NCI-H2029 treated with DMSO at 0.1 percent for 48 hours (cell line): ENCODE measurements around the gene BBX.
"Not testable (repeated sequence)": the region's sequence is repeated elsewhere in the genome, so short reads cannot be mapped to it uniquely, and the experiment has no call there.

Experiments
- DNase-seq: peaks from one replicate; lab custom pipeline; 2025; lab: John Stamatoyannopoulos, UW

Gene BBX

DNA sequence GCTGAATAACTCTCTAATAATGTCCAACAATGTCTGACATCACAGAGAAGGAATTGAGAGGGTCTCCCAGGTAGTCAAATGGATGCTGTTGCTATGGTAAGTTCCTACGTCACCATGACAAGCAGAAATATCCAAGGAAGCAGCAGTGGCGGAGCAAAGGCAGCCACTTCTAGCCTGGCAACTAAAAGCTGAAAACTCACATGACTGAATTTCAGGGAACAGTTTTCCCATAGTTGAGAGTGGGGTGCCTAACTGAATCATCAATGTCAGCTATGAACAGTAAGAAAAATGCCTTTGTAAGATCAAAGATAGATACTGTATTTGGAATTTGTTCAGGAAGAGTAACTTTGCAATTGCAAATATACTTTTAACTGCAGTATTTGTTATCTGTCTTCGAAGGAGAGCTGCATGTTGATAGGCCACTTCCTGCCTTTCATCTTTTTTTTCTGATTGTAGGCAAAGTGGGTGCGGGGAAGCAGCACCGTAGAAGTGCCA lies 161.7 kb downstream of the BBX start:
- no peak for DNase-seq

DNA sequence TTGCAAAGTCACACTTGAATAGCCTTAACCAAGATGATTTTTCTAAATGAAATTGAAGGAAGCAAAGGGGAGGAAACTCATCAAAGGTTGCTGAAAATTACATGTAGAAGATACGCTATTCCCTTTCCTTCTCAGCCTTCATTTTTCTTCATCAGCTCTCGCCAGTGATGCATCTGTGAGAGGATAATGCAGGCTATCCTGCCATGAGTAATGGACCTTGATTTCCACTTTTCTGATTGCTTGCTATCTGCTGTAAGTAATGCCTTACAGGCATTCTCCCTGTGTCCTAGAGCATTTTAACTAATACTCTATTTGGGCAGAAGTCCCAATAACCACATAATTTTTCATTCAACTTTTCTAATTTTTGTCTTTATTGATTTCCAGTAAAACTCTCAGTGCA lies 162.6 kb downstream of the BBX start:
- no peak for DNase-seq

DNA sequence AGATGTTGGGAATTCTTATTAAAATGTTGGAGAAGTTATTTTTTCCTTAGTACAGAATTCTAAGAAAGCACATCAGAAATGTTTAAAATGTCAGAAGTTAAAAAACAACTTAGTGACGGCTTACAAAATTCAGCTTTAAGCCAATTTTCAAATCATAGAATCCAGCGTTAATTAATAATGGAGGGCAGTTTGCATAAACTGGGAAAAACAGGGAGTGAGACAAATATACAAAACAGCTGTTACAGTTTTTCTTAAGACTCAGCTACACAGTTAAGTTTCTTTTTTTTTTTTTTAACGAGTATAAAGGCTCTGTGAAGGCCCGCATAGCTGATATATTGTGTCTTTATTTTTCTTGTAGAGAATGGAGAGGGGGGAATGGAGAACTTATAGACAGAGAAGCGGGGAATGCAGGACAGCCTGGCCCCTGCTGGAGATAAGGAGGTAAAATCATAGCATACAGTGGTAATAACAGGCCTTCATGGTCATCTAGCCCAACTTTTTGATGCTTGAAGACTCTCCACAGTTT lies 164.4 kb downstream of the BBX start:
- DNase-seq = no peak

DNA sequence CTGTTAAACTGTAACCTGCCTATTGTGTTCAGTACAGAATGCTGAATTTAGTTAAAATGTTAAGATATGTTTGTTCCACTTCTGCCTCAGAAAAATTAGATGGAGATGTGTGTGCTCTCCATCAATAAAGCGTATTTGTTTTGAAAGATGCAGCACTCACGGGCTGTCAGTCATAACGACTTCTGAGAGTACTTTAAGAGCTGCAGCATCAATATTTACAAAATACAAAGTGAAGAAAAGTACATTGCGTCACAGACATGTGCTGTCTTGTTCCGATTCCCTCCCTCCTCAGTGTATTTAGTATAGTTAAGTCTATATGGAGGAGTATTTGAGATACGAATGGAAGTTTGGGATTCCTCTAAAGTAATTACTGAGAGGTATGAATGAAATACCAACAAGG lies 166.6 kb downstream of the BBX start:
- no peak for DNase-seq

DNA sequence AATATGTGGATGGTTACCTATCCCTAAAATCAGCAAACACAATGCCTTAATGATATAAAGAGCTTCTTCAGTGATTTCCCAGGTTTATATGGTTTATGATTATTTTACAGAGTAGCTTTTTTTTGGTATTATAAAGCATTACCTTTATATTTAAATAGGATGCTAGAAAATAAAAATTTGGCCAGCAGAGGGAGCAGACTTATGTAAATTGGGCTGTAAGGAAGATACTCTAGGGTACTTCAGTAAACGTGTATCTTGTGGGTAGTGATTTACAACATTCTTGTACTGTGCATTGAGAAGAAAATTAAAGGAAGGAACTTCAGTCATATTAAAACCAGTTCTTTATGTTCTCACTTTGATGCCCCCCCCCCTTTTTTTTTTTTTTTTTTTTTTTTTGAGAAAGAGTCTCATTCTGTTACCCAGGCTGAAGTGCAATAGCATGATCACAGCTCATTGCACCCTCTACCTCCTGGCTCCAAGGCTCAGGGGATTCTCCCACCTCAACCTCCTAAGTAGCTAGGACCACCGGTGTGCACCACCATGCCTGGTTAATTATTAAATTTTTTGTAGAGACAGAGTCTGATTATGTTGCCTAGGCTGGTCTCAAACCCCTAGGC lies 167.9 kb downstream of the BBX start:
- peak; percentile 23 for DNase-seq

DNA sequence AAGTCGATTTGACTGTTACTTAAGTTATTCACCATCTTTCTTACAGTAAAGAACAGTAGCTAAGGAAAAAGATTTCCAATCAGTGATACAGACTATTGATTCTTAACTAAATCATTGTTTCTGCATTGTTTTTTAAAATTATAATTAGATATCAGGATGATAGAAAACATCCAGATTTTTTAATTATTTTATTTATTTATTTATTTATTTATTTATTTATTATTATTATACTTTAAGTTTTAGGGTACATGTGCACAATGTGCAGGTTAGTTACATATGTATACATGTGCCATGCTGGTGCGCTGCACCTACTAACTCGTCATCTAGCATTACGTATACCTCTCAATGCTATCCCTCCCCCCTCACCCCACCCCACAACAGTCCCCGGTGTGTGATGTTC lies 169.2 kb downstream of the BBX start:
- DNase-seq = not testable (repeated sequence)

DNA sequence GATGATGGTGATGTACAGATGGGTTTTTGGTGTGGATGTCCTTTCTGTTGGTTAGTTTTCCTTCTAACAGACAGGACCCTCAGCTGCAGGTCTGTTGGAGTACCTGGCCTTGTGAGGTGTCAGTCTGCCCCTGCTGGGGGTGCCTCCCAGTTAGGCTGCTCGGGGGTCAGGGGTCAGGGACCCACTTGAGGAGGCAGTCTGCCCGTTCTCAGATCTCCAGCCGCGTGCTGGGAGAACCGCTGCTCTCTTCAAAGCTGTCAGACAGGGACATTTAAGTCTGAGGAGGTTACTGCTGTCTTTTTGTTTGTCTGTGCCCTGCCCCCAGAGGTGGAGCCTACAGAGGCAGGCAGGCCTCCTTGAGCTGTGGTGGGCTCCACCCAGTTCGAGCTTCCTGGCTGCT lies 174.6 kb downstream of the BBX start:
- not testable (repeated sequence) for DNase-seq

DNA sequence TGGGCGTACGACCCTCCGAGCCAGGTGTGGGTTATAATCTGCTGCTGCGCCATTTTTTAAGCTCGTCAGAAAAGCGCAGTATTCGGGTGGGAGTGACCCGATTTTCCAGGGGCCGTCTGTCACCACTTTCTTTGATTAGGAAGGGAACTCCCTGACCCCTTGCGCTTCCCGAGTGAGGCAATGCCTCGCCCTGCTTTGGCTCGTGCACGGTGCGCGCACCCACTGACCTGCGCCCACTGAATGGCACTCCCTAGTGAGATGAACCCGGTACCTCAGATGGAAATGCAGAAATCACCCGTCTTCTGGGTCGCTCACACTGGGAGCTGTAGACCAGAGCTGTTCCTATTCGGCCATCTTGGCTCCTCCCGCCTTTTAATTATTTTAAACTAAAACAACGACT lies 175.1 kb downstream of the BBX start:
- not testable (repeated sequence) for DNase-seq

DNA sequence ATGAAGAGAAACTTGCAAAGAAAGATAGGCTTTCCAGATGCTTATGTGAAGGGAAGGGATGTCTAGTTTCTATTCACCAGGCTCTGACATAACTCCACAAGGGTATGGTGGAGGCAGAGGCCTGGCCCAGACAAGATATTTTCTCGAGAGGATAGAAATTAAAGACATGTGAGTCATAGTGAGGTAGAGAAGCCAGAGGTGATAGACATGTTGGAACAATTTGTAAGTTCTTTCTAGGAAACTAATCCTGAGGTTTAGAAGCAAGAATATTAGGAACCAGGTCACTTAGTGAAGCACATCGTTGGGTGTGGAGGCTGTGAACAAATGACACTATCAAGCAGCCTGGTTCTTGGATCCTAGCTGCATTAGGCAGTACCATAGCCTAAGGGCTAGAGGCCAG lies 176.9 kb downstream of the BBX start:
- no peak for DNase-seq

DNA sequence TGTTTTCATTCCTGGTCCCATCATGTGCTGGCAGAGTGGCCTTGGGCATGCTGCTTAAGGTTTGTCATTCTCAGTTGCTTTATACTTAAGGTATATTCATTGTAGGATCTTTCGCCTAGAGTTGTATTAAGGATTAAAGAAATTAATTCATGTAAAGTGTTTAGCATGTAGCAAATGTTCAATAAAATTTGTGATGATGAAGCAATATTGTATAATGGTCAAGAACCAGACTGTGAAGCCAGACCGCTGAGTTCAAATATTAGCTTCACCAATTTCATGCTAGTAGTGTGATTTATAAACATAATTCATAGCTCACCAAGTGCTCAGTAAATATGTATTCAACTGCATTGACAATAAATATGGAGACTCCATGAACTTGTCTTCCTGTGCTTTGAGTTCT lies 178.5 kb downstream of the BBX start:
- no peak for DNase-seq

DNA sequence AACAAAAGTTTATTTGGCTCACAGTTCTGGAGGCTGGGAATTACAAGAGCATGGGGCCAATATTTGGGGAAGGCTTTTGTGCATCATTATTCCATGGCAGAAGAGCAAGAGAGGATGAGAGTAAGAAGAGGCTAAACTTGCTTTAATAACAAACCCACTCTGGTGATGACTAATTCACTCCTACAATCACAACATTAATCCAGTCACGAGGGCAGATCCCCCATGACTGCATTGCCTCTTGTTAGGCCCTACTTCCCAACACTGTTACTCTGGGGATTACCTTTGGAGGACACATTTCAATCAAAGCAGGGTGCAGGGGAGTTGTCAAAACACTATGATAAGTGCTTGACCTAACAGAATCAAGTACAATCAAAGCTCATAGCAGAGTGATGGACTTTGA lies 181.7 kb downstream of the BBX start:
- no peak for DNase-seq

DNA sequence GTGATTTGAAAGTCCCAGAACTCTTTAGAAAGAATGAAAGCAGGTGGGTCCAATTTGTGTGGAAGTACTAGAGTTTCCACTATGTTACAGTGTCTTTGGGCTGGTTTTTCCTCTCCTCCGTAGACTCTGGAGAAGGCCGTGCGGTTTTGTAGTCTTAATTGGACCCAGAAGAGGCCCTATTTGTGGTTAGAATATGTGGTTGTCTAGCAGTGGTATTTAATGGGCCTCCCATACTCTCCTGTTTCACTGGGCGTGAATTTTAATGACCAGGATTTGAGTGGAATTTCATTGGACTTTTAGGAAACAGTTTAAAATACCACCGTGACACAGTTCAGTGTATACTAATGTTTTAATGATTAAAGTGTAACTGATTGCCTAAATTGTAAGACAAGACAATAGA lies 182.3 kb downstream of the BBX start:
- no peak for DNase-seq

DNA sequence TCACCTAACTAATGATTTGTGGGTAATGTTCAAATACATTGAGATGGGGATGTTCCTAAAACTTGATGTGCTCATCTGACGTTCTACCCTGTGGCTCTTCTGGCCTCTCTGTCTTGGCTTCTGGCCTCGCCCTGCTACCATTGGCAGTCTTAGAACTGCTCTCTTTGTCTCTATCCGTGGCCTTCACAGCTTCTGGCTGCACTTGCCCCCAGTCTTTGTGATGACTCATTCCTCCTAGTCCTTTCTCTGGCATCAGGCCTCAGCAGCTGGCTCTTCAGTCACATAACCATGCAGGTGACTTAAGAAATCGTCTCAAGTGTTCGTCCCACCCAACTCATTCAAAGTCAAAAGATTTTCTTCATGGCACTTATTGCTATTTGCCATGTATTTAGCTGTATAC lies 188.1 kb downstream of the BBX start:
- DNase-seq = no peak

DNA sequence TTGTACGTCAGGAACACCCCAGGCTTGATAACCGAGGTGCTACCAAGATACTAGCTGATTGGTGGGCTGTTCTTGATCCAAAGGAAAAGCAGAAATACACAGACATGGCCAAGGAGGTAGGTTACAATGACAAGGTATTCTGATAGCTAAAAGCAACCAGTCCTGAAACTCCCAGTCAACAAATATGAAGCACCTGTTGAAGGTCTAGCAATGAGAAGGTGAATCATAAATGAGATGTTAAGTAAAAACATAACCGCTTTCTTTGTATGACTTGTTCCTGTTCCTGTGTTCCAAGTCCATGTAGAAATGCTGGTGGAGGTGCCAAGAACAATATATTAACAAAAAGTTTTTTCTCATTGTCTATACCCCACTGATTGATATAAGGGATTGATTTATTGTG lies 194.0 kb downstream of the BBX start:
- no peak for DNase-seq

DNA sequence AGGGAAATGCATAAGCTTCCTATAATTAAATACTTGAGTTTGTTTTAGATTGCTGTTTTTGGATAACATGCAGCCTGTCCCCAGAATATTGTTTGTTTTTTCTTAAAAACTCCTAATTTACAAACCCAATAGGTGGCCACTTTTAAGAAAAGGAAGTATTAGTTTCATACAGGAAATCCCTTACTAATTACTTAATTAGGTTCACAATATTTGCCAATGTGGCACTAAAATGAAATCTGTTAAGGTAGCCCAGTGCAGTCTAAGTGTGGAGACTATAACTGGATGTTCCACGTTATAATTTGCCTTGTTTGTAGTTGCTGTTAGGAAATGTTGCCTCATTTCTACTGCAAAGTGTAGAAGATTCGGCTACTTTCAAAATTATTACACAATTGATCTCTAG lies 195.8 kb downstream of the BBX start:
- no peak for DNase-seq

DNA sequence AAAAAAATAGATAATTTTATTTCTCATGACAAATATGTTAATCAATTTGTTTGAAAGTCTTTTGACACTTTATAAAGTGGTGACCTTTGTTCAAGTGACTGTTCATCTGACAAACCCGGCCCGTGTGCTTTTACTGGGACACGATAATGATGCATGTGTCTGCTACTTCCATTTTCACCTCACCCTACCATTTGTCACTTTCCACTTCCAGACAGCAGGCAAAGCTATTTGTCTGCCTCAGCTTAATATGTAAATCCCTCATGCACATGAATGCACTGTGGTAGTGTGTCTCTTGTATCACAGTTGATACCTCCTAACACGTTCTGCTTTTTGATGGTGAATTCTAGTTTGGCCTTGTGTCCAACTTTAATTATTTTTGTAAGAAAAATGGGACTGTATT lies 204.3 kb downstream of the BBX start:
- no peak for DNase-seq

DNA sequence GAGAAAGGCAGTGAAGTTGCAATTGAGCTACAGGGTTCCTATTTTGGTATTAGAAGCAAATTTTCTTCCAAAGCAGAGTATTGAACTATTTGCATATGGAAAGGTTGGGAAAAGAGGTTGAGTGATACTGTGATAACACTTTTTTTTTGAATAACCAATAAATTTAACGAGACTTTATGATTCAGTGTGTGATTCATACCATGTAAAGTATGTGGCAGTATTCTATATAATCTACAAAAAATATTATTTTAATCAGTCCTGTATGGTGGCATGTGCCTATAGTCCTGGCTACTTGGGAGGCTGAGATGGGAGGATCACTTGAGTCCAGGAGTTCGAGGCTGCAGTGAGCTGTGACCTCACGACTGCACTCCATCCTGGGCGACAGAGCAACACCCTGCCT lies 206.9 kb downstream of the BBX start:
- no peak for DNase-seq

DNA sequence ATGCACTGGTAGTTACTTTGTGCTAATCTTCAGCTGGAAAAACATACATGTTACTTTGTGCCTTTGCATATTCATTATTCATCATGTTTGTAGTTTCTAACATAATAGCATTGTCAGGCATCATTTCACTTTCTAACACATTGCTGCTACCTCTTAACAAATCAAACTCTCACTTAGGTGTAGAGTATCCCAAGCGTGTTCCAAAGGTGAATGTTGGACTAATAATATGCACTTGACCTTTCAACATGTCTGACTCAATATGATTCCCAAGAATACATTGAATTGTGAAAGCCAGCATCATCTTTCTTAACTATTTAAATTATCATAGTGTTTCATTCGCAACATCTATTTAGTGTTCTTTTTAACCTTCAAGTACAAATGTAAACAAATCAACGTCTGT lies 211.6 kb downstream of the BBX start:
- DNase-seq = no peak

DNA sequence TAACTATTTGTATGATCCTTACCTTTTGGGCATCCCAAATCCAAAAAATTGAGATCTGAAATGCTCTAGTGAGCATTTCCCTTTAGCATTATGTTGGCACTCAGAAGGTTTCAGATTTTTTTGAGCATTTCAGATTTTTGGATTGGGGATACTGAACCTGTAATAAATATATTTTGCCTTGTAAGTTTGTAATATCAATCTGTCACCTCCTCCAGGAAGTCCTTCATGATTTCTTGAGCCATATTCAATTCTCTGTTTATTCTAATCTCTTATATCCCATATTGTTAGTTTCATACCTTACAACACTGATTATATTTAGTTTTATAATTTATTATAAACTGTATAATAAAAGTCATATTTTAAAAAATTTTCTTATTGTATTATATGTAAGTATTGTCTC lies 215.2 kb downstream of the BBX start:
- no peak for DNase-seq

DNA sequence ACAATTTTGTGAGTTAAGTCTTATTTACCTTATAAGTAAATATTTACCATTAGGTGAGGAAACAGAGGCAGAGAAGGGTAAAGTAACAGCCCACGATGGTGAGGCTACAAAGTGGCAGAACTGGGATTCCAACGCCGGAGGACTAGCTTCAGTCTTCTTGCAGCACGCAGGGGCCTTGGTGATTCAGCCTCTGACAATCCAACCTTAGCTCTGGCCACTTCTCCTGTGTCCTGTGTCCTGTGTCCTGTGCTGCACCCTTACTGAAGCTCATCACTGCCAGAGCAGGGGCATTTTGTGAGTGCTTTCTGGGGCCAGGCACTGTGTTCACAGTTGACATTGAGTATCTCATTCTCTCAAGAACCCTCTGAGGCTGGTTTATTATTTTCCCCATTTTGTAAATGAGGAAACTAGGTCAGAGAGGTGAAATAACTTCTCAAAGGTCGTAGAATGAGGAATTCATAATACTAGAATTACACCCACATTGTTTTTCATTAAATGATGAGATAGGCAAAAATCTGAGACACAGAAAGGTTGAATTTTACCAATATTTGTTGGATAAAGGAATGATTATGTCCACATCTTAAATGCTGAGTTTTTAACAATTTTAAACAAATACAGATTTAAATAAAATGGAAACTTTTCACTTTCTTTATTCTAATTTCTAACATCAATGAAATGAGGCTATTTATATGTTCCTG lies 215.9 kb downstream of the BBX start:
- DNase-seq = no peak

DNA sequence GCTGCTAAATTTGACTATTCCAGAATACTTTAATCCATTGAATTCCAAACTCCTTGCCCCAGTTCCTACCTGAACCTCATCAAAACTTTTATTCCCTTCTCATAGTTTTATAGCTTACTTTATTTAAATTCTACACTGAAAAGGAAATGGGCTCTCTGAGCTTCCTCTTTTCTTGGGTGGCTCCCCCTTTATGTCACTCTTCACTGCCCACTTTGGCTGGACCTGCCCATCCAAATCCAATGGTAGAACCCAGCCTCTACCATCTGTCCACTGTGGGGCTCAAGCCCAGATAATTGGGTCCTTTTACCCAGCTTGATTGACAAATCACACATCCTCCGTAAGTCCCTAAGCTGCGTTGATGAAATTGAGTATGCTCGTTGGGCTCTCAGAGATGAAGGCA lies 216.5 kb downstream of the BBX start:
- no peak for DNase-seq

DNA sequence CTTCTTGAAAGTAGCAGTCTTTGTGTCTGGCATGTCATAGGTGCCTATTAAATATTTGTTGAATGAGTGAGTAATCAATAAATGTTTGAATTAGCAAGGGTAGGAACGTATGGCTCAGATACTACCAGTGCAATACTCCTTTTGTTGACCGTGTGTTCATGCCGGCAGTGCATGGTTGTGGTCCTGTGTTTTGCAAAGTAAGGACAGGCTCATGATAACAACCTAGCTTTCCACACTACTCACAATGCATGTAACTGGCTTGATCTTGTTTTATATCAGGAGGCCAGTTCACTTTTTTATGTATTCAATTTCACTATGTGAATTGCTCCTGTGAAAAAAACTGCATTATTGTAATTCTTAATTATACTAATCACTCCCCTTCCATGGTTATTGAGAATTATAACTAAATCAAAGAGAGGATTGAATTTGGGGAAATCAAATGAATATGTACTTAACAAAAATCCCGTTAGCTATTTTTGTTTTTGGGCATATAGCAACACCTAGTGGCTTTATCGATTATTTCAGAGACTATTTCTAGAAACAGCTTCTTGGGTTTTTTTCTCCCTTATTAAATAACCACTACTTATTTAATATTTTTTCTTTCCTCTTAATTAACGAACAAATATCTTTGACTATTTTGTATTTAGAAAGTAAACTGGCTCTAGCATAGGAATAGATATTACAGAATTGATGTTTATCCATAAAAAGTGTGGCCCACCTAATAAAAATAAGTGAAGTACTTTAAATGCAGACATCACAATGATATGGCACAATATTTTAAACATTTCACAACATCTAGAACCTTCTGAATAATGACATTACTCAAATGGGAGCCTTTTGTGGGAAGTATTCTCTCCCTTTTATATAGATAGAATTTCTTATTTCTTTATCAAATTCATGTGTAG lies 218.5 kb downstream of the BBX start:
- DNase-seq = no peak

DNA sequence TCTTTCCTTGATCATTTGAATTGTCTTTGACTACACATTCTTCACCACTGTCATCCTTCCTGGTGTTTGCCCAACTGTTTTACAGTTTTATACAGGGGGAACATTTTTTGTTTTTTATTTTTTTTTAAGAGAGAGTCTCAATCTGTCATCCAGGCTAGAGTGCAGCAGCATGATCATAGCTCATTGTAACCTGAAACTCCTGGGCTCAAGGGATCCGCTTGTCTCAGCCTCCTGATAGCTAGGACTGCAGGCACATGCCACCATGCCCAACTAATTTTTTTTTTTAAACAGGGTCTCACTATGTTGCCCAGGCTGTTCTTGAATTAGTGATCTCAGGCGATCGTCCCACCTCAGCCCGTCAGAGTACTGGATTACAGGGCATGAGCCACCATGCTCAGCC lies 222.6 kb downstream of the BBX start:
- no peak for DNase-seq
